Parathyroid adenoma (tissue), 2 donors: ENCODE measurements around the gene RAVER2.

Experiments
- H2AFZ ChIP-seq: fragments of 300-600 bp; sonication (generic); one replicate; pipeline ENCODE4 v1.7.0; 2017; ENCODE audit warnings: antibody characterized with exemption, mild to moderate bottlenecking
- H3K27ac ChIP-seq: fragments of 300-600 bp; sonication (generic); one replicate; pipeline ENCODE4 v1.7.0; 2017
- H3K27me3 ChIP-seq: fragments of 300-600 bp; sonication (generic); one replicate; pipeline ENCODE4 v1.7.0; 2017; ENCODE audit warnings: low read length; ENCODE audit not compliant: control insufficient read depth, insufficient read depth
- H3K36me3 ChIP-seq: fragments of 300-600 bp; sonication (generic); one replicate; pipeline ENCODE4 v1.7.0; 2017; ENCODE audit warnings: low read length; ENCODE audit not compliant: control insufficient read depth, insufficient read depth
- H3K4me1 ChIP-seq: fragments of 300-600 bp; sonication (generic); one replicate; pipeline ENCODE4 v1.7.0; 2017; ENCODE audit warnings: control low read depth
- H3K4me2 ChIP-seq: fragments of 300-600 bp; sonication (generic); one replicate; pipeline ENCODE4 v1.7.0; 2017; ENCODE audit warnings: low read length
- H3K4me3 ChIP-seq: fragments of 300-600 bp; sonication (generic); one replicate; pipeline ENCODE4 v1.7.0; 2017; ENCODE audit warnings: low read depth, low read length
- H3K79me2 ChIP-seq: fragments of 300-600 bp; sonication (generic); one replicate; pipeline ENCODE4 v1.7.0; 2017; ENCODE audit warnings: control low read depth
- H3K9ac ChIP-seq: fragments of 300-600 bp; sonication (generic); one replicate; pipeline ENCODE4 v1.7.0; 2017; ENCODE audit warnings: mild to moderate bottlenecking
- H3K9me3 ChIP-seq: fragments of 300-600 bp; sonication (generic); one replicate; pipeline ENCODE4 v1.7.0; 2017; ENCODE audit warnings: low read length; ENCODE audit not compliant: control insufficient read depth
- CTCF ChIP-seq: fragments of 300-600 bp; sonication (generic); IDR thresholded peaks from one replicate; pipeline ENCODE4 v1.7.0; 2017; ENCODE audit warnings: antibody characterized with exemption, mild to moderate bottlenecking
- donor health status: primary hyperparathyroidism.

Gene RAVER2

DNA sequence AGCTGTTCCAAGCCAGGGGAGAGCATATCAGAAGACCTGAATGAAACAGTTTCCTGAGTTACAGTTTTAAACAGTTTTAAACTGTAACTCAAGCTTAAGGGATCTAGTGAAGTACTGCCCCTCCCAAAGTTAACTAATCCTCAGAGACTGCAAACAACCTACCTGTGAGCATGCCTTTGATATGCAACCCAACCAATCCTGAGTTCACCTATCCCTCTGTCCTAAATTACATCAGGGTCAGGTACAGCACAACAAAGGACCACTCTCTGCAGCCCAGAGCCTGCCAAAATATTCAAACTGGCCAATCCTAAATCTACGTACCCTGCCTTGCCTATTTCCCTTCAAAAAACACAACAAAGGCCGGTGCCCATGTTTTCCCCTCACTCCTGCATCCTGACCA, 32.8 kb upstream of the RAVER2 start:
- no peaks in the 10 kb centered on the region for H3K27me3 ChIP-seq
- H2AFZ ChIP-seq, result no peak overlapping the region
- TF ChIP-seq CTCF, result no peak
- no peaks in the 10 kb centered on the region for H3K9me3 ChIP-seq
- H3K9ac ChIP-seq, result no peak overlapping the region
- H3K27ac ChIP-seq, result no peak overlapping the region
- no peak overlapping the region for H3K4me3 ChIP-seq
- no peak overlapping the region for H3K4me2 ChIP-seq
- H3K79me2 ChIP-seq, result no peaks in the 10 kb centered on the region
- no peaks in the 10 kb centered on the region for H3K36me3 ChIP-seq
- H3K4me1 ChIP-seq, result no peaks in the 10 kb centered on the region

- H3K27ac ChIP-seq, result no peak overlapping the region
- H3K4me3 ChIP-seq, result no peak overlapping the region
- H3K4me1 ChIP-seq, result no peaks in the 10 kb centered on the region
- no peaks in the 10 kb centered on the region for H3K79me2 ChIP-seq
- no peak for TF ChIP-seq CTCF
- H3K27me3 ChIP-seq, result no peaks in the 10 kb centered on the region
- H3K4me2 ChIP-seq, result no peak overlapping the region
- H2AFZ ChIP-seq, result no peak overlapping the region
- H3K9me3 ChIP-seq, result no peaks in the 10 kb centered on the region
- no peaks in the 10 kb centered on the region for H3K36me3 ChIP-seq
- no peak overlapping the region for H3K9ac ChIP-seq
Observed at GRCh38 chr1:64715186-64715585, 29.7 kb upstream of the RAVER2 start.

GRCh38 chr1:64721135-64721534, 23.7 kb upstream of the RAVER2 start:
- H3K27me3 ChIP-seq, result no peaks in the 10 kb centered on the region
- no peak overlapping the region for H3K4me3 ChIP-seq
- H3K9ac ChIP-seq, result no peak overlapping the region
- H3K79me2 ChIP-seq, result no peaks in the 10 kb centered on the region
- no peaks in the 10 kb centered on the region for H3K4me1 ChIP-seq
- H3K27ac ChIP-seq, result no peak overlapping the region
- H3K4me2 ChIP-seq, result no peak overlapping the region
- H3K36me3 ChIP-seq, result no peaks in the 10 kb centered on the region
- no peaks in the 10 kb centered on the region for H3K9me3 ChIP-seq
- H2AFZ ChIP-seq, result no peak overlapping the region
- no peak for TF ChIP-seq CTCF

DNA sequence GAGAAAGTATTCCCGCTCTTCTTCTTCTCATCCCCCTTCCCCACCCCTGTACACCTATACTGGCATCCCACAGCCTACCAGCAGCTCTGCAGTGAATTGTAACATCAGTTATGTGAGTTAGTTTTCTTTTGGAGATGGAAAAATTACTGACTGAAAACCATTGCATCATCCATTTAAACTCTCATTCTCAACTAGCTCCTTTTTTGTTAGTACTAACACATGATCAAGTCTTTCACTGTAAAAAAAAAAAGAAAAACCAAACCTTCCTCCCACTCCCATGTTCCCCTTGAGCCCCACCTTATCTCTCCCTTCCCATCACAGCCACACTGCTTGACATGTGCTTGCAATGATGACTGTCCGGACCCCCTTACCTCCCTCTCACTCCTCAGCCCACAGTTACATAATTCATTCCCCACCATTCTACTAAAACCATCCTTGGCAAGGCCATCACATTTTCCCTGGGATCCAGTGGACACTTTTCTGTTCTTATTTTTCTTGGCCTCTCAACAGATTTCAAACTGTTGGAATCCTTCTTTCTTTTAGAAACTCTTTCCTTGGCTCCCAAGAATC, 23.2 kb upstream of the RAVER2 start:
- no peaks in the 10 kb centered on the region for H3K36me3 ChIP-seq
- no peak overlapping the region for H2AFZ ChIP-seq
- no peaks in the 10 kb centered on the region for H3K9me3 ChIP-seq
- no peak overlapping the region for H3K27ac ChIP-seq
- no peaks in the 10 kb centered on the region for H3K4me1 ChIP-seq
- H3K27me3 ChIP-seq, result no peaks in the 10 kb centered on the region
- H3K4me2 ChIP-seq, result no peak overlapping the region
- no peak overlapping the region for H3K4me3 ChIP-seq
- H3K9ac ChIP-seq, result no peak overlapping the region
- H3K79me2 ChIP-seq, result no peaks in the 10 kb centered on the region
- no peak for TF ChIP-seq CTCF

GRCh38 chr1:64727861-64728260, 17.0 kb upstream of the RAVER2 start:
- Histone ChIP-seq H3K4me1 (no peaks in the 10 kb centered on the region), H3K4me2 (no peak overlapping the region), H3K4me3 (no peak overlapping the region), H3K36me3 (no peaks in the 10 kb centered on the region), H3K79me2 (no peaks in the 10 kb centered on the region), H3K9me3 (no peaks in the 10 kb centered on the region), H3K27ac (no peak overlapping the region), H3K9ac (no peak overlapping the region), H2AFZ (no peak overlapping the region), H3K27me3 (no peaks in the 10 kb centered on the region)
- no peak for TF ChIP-seq CTCF
